ENCODE results near the gene MMP10.

DNA sequence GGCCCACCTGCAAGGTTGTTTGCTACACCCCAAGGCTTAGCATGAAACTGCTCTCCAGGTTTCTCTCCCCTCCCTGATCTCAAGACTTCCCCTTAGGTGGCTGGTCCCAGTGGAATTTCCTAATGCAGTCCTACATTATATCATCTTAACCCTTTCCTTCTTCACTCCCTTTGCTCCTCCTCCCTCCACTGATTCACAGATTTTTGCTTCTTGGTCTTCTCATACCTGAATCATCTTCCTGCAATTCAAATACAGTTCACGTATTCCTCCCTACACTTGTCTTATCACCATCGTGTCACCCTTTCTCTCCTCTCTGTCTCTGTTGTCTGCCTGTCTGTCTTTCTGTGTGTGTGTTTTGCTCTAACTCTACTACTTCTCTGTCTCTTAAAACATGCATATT, 17.0 kb downstream of the MMP10 start:
- TF ChIP-seq, protein P1, sequence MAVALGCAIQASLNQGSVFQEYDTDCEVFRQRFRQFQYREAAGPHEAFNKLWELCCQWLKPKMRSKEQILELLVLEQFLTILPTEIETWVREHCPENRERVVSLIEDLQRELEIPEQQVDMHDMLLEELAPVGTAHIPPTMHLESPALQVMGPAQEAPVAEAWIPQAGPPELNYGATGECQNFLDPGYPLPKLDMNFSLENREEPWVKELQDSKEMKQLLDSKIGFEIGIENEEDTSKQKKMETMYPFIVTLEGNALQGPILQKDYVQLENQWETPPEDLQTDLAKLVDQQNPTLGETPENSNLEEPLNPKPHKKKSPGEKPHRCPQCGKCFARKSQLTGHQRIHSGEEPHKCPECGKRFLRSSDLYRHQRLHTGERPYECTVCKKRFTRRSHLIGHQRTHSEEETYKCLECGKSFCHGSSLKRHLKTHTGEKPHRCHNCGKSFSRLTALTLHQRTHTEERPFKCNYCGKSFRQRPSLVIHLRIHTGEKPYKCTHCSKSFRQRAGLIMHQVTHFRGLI (tag by site-specific recombination; IDR thresholded peaks at IDR 0.05), result no peak
- TF ChIP-seq, protein P2, sequence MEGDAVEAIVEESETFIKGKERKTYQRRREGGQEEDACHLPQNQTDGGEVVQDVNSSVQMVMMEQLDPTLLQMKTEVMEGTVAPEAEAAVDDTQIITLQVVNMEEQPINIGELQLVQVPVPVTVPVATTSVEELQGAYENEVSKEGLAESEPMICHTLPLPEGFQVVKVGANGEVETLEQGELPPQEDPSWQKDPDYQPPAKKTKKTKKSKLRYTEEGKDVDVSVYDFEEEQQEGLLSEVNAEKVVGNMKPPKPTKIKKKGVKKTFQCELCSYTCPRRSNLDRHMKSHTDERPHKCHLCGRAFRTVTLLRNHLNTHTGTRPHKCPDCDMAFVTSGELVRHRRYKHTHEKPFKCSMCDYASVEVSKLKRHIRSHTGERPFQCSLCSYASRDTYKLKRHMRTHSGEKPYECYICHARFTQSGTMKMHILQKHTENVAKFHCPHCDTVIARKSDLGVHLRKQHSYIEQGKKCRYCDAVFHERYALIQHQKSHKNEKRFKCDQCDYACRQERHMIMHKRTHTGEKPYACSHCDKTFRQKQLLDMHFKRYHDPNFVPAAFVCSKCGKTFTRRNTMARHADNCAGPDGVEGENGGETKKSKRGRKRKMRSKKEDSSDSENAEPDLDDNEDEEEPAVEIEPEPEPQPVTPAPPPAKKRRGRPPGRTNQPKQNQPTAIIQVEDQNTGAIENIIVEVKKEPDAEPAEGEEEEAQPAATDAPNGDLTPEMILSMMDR (tag by site-specific recombination; IDR thresholded peaks at IDR 0.05), result no peak
- TF ChIP-seq, protein P3, sequence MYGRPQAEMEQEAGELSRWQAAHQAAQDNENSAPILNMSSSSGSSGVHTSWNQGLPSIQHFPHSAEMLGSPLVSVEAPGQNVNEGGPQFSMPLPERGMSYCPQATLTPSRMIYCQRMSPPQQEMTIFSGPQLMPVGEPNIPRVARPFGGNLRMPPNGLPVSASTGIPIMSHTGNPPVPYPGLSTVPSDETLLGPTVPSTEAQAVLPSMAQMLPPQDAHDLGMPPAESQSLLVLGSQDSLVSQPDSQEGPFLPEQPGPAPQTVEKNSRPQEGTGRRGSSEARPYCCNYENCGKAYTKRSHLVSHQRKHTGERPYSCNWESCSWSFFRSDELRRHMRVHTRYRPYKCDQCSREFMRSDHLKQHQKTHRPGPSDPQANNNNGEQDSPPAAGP (tag by site-specific recombination; IDR thresholded peaks at IDR 0.05), result no peak
- TF ChIP-seq ZNF416 (tag by site-specific recombination; IDR thresholded peaks at IDR 0.05) (no peak), ZNF768 (tag by site-specific recombination; IDR thresholded peaks at IDR 0.05) (no peak), ZNF274 (IDR thresholded peaks at IDR 0.05; ENCODE audit: low read length) (no peak), ZNF274 (tag by site-specific recombination; IDR thresholded peaks at IDR 0.05; ENCODE audit: borderline replicate concordance) (no peak), ZNF558 (tag by site-specific recombination; IDR thresholded peaks at IDR 0.05) (no peak), GLI4 (tag by site-specific recombination; IDR thresholded peaks at IDR 0.05) (no peak), ZNF239 (tag by site-specific recombination; IDR thresholded peaks at IDR 0.05) (no peak), RBAK (tag by site-specific recombination; IDR thresholded peaks at IDR 0.05) (no peak), ZNF146 (tag by site-specific recombination; IDR thresholded peaks at IDR 0.05) (no peak)
- TF ChIP-seq, protein P4, sequence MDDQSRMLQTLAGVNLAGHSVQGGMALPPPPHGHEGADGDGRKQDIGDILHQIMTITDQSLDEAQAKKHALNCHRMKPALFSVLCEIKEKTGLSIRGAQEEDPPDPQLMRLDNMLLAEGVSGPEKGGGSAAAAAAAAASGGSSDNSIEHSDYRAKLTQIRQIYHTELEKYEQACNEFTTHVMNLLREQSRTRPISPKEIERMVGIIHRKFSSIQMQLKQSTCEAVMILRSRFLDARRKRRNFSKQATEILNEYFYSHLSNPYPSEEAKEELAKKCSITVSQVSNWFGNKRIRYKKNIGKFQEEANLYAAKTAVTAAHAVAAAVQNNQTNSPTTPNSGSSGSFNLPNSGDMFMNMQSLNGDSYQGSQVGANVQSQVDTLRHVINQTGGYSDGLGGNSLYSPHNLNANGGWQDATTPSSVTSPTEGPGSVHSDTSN (CRISPR knock-in tag; IDR thresholded peaks at IDR 0.05), result no peak
- TF ChIP-seq, protein P5, sequence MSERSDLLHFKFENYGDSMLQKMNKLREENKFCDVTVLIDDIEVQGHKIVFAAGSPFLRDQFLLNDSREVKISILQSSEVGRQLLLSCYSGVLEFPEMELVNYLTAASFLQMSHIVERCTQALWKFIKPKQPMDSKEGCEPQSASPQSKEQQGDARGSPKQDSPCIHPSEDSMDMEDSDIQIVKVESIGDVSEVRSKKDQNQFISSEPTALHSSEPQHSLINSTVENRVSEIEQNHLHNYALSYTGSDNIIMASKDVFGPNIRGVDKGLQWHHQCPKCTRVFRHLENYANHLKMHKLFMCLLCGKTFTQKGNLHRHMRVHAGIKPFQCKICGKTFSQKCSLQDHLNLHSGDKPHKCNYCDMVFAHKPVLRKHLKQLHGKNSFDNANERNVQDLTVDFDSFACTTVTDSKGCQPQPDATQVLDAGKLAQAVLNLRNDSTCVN (tag by site-specific recombination; optimal IDR thresholded peaks at IDR 0.05), result no peak
